ENCODE results near the gene SCN1B.
A peak's percentile ranks its signal among the peaks of the same experiment; 100 is the strongest.
"Not testable (repeated sequence)": the region's sequence is repeated elsewhere in the genome, so short reads cannot be mapped to it uniquely, and the experiment has no call there.

Gene SCN1B

DNA sequence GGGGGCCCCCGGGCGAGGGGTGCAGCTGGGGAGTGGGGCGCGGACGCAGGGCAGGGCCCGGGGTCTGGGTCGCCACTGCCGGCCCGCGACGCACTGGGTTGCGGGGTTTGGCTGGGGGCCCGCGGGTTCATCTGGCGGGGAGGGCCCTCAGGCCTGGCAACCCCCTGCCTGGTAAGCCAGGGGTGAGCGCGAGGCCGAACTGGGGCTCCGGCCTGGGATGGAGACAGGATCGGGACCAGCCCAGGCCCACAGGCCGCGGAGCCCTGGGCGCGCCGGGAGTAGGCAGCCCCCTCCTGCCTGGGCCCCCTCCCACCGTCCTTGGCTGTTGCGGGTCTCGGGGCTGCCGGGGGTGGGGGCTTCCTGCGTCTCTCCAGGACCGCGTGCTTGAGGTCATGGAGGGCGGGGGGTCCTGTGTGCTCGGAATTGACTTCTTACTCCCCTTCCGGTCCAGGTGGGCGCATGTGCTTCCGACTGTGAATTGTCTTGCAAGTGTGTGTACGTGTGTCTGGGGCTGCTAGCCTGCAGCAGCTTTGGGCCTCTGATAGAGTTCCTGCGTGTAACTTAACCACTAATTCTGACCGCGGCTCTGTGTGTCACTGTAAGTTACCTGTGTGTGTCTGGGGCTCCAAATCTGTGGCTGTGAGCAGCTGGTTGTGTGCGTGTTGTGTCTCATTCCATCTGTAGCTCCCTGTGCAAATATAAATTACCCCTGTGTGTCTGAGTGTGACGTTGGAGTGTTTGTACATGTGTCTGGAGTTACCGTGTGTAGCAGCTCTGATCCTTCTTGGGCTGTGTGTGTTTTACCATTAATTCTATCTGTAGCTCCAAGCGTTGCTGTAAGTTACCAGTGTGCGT lies 29.4 kb upstream of the SCN1B start:
- DNase-seq, result peak; percentile 32

DNA sequence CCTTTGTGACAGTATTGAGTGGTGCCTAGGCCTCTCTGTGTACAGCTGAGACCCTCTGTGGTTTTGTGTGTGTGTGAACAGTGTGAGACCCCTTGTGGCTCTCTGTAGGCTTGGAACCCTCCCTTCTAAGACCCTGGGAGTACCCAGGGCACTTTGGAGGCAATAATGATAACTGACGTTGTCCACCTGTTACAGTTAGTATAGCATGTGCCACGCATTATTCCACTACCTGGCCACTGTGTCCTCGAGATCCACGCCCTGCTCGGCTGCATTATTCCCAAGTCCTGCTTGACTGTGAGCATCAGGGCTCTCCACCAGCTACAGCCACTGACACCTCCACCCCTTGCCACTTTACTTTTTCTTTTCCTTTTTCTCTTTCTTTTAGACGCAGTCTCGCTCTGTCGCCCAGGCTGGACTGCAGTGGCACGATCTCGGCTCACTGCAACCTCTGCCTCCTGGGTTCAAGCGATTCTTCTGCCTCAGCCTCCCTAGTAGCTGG lies 28.2 kb upstream of the SCN1B start:
- no peak for DNase-seq

DNA sequence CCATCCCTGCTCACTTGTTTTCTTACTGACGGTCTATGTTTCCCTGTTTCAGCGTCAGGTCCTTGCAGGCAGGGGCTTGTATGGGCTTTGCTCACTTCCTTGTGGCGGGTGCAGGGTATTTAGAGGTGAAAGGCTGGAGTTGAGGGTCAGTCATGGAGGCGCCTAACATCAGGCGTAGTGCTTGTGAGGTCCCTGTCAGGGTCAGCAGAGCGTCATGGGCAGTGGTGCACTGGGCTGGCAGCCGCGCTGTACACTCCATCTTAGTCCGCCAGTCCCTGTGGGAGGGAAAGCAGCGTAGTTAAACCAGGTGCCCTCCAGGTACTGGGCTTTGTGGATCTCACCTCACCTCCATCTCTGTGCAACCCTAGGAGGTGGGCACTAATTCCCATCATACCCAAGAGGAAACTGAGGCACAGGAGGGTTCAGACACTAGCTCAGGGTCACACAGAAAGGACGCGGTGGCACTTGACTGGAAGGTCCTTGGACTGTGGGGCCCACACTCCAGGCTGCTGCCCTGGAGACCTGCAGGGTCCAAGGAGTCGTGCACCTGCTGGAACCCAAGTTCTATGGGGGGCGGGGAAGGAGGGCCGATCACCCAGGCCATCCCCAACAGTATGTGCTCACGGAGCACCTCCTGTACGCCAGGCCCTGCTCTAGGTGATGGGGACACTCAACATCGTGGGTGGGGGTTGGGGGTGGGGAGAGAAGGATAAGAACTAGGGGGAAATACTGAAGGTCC lies 25.6 kb upstream of the SCN1B start:
- no peak for DNase-seq

DNA sequence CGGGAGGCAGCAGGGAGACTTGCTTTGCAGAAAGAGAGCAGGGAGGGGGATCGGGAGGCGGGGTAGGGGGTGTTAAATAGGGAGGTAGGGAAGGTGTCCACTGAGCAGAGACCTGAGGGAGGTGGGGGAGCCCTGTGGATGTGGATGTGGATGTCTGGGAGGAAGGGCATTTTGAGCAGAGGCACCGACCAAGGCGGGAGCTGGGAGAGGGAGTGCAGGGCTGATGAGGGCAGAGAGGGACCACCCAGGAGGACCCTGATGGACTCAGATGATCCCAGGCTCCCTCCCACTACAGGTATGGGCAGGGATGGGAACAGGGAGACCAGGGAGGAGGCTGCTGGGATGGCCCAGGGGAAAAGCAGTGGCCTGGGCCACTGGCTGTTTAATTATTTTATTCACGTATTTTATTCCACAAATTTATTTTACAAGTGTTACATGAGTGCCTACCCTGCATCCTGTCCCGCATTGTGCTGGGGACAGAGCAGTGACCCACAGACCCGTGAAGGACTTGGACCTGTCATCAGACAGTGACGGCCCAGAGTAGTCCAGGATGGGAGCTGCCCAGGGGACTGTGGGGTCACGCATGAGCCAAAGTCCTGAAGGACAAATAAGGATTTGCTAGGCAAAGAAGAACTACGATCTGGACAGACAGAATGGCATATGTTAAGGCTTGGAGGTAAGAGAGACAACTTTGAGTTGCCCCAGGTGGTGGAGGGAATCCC lies 24.9 kb upstream of the SCN1B start:
- DNase-seq, result no peak

DNA sequence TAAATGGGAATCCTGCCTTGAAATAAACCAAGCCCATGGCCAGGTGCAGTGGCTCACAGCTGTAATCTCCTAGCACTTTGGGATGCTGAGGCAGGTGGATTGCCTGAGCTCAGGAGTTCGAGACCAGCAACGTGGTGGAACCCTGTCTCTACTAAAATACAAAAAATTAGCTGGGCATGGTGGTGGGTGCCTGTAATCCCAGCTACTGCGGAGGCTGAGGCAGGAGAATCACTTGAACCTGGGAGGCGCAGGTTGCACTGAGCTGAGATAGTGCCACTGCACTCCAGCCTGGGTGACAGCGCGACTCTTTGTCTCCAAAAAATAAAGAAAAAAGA lies 24.3 kb upstream of the SCN1B start:
- not testable (repeated sequence) for DNase-seq

- peak; percentile 77 for DNase-seq
Observed at GRCh38 chr19:35006342-35006998, 23.8 kb upstream of the SCN1B start.

DNA sequence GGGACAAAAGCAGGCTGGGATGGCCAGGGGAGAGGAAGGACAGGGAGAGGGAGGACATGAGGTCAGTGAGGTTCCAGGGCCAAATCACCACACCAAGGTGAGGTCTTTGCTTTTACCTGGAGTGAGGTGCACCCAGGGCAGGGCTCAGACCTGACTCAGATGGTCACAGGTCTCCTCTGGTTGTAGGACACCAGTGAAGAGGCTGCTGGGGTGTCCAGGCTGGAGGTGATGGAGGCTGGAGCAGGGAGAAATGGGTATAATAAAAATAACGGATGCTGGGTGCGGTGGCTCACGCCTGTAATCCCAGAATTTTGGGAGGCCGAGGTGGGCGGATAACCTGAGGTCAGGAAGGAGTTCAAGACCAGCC lies 23.3 kb upstream of the SCN1B start:
- DNase-seq, result no peak

- DNase-seq, result not testable (repeated sequence)
Observed at GRCh38 chr19:35007427-35007826, 22.8 kb upstream of the SCN1B start.

- no peak for DNase-seq
Observed at GRCh38 chr19:35008891-35009341, 21.4 kb upstream of the SCN1B start.

DNA sequence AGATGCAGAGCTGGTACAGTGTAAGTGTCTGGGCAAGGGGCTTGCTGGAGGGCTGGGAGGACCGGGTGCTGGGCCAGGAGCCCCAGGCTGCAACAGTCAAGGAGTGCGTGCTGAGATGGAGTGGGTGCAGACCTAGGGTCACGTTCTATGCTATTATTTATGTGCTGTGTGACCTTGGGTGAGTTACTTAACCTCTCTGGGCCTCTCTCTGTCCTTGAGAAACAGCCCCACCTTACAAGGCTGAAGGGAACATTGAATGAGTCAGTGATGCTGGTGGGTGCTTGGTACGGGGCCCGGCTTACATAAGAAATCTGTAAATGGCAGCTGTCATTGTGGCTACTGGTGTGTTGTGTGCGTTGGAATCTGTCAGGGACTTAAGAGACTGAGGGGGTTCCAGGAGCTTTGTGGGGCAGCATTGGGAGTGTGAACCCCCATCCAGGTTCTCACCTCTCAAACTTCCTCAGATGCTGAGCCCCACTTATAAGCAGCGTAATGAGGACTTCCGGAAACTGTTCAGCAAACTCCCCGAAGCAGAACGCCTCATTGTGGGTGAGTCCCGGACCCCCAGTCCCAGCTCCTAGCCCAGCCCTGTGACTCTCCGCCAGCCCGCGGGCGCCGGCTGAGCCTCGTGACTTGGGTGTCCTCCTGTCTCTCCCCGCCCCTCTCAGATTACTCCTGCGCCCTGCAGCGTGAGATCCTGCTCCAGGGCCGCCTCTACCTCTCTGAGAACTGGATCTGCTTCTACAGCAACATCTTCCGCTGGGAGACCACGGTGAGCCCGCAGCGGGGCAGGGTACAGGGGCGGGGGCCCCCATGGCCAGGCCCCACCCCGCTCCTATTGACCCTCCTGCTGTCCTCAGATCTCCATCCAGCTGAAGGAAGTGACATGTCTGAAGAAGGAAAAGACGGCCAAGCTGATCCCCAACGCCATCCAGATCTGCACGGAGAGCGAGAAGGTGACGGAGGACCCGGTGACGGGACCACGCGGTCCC lies 20.6 kb upstream of the SCN1B start:
- no peak for DNase-seq

DNA sequence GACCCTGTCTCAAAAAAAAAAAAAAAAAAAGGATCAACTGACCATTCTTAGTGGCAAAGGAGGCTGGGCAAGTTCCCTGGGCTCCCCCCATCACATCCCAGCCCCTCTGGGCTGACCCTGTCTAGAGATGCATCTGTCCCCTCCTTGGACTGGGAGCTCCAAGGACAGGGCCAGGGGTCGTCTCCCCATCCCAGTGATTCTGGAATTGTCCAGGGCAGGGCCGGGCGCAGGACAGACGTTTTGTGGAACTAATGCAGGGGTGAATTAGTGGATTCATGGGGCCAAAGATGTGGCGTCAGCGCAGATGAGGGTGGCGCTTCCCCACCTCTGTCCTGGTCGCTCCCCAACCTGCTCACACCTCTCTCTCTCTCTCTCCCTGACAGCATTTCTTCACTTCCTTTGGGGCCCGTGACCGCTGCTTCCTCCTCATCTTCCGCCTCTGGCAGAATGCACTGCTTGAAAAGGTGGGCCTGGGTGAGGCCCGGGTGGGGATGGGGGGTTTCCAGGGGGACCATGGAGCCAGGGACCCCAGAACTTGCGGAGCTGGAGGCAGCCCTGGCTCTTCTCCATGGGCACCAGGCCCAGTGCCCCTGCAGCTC lies 19.1 kb upstream of the SCN1B start:
- DNase-seq, result no peak

GRCh38 chr19:35011737-35012682 lies 18.3 kb upstream of the SCN1B start:
- no peak for DNase-seq

DNA sequence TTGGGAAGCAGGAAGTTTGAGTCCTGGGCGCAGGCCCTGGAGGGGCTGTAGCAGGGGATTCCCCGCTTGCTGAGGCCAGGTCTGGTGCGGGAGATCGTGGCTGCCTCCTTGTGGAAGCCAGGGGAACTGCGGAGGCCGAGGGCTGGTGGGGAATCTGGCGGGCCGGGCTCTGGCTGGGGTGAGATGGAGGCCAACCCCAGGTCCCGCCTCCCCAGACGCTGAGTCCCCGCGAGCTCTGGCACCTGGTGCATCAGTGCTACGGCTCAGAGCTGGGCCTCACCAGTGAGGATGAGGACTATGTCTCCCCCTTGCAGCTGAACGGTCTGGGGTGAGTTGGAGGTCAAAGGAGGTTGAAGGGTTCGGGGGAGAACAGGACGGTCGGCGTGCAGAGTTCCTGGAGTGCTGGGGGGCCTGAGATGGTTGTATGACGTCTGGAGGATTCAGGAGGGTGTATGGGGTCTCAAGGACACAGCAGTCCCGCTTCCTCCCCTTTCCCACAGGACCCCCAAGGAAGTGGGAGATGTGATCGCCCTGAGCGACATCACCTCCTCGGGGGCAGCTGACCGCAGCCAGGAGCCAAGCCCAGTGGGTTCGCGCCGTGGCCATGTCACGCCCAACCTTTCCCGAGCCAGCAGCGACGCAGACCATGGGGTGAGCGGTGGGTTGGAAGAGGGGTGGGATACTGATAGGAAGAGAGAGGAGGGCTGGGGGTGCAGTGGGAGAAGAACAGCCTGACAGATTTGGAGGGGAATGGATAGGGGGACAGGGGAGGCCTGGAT lies 17.0 kb upstream of the SCN1B start:
- DNase-seq, result peak; percentile 34

- no peak for DNase-seq
Observed at GRCh38 chr19:35013820-35014754, 16.2 kb upstream of the SCN1B start.

DNA sequence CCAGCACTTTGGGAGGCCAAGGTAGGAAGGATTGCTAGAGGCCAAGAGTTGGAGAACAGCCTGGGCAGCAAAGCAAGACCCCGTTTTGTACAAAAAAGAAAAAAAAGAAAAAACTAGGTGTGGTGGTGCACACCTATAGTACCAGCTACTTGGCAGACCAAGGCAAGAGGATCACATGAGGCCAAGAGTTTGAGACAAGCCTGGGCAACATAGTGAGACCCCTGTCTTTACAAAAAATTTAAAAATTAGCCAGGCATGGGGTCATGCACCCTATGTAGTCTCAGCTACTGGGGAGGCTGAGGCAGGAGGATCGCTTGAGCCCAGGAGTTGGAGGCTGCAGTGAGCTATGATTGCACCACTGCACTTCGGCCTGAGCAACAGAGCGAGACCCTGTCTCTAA lies 15.5 kb upstream of the SCN1B start:
- DNase-seq, result not testable (repeated sequence)

- DNase-seq, result no peak
Observed at GRCh38 chr19:35015270-35015953, 14.9 kb upstream of the SCN1B start.

DNA sequence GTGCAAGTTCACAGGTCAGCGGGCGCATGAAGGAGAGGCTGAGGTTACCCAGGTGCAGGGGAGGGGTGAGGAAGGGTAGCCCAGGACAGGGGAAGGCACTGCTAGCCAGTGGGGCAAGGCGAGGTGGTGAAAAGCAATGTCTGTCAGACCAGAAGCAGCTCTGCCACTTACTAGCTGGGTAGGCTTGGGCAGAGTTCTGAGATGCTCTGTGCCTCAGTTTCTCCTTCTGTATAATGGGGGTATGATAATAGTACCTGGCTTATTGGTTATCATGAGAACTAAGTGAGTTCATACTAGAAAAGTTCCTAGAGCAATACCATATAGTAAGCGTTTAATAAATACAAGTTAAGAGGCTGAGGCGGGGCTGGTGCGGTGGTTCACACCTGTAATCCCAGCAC lies 14.3 kb upstream of the SCN1B start:
- no peak for DNase-seq
